Stimulated activated CD8-positive, alpha-beta memory T cell treated with anti-CD3 and anti-CD28 coated beads, Interleukin-4, amount 100 ng/mL, for 24 hours (primary cell): ENCODE results near the gene RETREG1.
"Not testable (repeated sequence)": the region's sequence is repeated elsewhere in the genome, so short reads cannot be mapped to it uniquely, and the experiment has no call there.

ENCODE experiments used
- DNase-seq: peaks from one replicate; pipeline ENCODE4 v3.0.0-alpha.2; 2020; ENCODE audit warnings: low read depth

Gene RETREG1

DNA sequence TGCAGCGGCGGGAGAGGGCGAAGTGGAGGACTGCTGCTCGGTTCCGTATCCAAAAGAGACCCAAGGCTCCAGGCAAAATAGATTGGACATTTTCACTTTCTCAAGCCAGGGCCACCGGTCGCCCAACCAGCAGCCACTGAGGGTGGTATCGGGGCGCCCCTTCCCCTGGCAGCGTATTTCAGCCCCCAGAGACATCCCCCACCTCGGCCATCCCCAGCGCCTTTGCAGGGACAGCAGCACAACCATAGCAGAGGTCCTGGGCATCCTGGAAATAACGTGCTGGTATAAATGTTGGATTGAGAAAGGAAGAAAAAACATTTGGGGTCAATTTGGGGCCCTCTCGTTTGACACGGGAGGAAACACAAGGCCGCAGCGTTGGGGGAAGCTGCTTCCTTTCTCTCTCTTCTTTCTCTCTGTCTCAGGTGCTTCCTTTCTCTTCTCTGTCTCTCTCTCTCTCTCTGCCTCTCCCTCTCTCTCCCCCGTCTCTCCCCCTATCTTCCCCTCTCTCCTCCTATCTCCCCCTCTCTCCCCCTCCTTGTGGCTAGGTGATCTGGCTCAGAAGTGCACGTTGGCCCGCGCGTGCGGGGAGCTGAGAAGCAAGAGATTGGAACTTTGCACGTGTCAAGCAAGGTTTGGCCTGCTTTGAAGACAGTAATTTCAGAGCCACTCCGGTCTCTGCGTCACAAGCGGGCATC, 624 bp upstream of the RETREG1 start:
- DNase-seq: no peak

DNA sequence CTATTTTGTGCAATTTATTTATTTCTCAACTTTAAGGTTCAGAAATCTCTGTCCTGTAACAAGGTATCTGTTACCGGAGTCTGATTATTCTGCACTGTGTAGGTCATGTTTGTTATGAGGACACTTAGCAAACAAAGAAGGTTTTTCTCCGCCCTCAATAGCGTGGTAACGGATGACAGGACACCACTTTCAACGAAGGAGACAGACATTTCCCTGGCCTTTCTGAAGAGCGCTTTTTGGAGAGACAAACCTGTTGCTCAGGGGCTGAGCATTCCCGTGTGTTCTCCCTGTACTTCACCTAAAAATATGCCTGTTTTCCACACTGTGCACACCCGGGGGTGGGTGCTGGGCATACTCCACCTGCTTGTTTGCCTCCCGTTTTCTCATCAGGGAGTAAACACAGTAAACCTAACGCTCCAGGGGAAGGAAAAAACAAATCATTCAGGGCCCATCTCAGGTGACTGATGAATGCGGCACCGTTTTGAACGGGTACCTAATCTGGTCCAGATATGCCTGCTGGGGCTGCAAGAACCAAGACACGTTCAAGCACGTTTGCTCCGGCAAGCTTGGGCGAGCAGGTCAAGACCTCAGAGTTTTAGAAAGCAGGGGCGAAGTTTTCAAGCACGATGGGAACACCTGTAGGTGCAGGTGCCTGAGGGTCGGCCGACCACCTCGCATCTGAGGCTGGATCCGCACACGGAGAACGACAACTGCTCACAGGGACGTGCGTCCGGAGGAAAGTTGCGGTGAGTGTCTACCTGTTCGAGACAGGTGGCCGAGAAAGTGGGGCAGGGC, 859 bp downstream of the RETREG1 start:
- DNase-seq: no peak

DNA sequence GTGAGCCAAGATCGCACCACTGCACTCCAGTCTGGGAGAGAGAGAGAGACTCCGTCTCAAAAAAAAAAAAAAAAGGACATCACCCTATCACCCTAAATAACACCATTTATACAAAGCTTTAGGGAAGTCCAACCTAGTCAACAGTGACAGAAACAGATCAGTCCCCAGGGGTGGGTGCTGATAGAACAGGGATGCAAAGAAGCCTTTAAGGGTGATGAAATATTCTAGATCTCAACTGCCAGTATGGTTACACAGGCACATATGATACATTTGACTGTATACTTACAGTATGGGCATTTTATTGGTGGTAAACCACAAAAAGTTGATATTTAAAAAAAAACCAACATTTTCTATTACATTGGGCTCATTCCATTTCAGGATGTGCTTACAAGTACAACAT, 4.8 kb downstream of the RETREG1 start:
- DNase-seq: no peak

DNA sequence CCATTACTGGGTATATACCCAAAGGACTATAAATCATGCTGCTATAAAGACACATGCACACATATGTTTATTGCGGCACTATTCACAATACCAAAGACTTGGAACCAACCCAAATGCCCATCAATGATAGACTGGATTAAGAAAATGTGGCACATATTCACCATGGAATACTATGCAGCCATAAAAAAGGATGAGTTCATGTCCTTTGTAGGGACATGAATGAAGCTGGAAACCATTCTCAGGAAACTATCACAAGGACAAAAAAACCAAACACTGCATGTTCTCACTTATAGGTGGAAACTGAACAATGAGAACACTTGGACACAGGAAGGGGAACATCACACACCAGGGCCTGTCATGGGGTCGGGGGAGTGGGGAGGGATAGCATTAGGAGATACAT, 5.9 kb downstream of the RETREG1 start:
- DNase-seq: not testable (repeated sequence)

DNA sequence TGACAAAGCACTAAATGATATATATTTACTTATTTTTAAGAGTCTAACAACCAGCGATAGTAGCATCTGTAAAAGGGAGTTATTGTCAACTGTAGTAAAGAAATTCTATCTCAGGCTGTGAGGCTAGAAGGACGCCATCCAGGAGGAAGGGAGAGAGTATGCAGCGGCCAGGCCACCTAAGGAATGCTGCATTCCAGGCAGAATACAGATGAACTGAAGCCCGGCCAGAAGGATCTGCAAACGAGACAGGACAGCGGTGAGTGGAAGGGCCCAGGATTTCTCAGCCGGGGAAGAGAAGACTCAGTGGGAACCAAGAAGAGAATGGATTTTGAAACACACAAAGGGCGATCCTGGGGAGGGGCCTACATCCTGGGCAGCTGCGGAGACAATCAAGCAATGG, 7.4 kb downstream of the RETREG1 start:
- no peak for DNase-seq

DNA sequence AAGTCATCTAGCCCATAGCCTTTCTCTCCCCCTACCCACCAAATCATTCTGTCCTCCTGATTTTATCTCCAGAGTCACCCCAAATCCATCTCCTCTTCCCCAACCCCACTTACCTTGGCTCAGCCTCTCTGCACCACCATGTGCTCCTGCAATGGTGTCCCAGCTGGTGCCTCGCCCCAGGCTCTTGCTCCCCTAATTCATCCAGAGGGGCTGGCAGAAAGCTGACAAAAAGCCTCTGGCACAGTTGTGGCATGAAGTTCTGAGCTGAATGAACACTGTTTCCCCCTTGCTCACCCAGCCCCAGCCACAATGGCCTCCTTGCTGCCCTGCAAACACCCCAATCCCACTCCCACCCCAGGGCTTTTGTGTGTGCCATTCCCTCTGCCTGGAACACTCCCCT, 10.2 kb downstream of the RETREG1 start:
- DNase-seq: no peak

DNA sequence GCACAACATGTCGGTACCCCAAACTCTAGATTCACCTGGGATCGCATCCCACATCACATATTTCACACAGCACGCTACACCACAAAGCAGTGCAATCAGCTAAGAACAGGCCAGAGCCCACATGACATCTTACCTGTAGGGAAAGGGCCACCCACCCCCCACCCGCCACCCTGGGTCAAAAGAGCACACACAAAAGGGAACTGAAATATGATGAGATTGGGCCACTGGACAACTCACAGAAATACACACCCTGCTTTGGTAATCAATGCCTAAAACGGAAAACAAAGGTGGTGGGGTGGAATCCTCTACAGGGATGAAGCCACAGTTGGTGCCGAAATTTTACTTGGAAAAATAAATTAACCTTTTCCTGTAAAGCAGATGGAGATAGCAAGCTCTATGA, 13.1 kb downstream of the RETREG1 start:
- no peak for DNase-seq

DNA sequence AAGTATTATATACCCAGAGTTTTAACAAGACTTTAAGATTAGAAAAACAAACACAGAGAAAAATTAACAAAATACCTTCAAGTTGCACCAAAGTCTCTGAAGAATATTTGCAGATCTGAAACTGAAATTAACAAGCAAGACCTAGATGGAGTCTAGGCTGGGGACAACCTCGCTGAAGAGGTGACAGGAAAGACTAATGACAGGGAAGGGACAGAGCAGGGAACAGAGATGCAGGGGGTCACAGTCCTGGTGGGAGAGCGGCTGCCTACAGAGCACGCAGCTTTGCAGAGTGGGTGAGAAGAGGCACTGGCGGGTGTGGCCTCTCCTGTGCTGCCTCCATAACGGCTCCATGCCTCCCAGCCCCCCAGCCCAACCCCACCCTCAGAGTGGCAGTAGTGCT, 13.5 kb downstream of the RETREG1 start:
- DNase-seq: no peak

DNA sequence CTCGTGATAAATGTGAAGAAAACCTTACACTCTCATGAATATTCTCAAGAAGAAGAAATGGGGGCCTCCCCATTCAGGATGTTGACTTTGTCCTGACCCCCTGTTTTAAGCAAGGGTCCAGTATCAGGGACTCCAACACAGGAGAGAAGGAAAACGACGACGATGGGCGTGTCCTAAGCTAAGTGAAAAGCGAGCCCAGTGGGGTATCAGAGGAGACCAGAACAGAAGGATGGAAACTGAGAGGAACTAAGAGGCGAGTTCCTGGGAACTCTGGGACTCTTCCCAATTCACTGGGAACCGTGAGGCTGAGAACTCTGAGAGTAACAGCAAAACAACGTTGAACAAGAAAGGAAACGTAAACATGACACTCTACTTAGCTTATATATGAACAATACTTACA, 14.6 kb downstream of the RETREG1 start:
- no peak for DNase-seq

DNA sequence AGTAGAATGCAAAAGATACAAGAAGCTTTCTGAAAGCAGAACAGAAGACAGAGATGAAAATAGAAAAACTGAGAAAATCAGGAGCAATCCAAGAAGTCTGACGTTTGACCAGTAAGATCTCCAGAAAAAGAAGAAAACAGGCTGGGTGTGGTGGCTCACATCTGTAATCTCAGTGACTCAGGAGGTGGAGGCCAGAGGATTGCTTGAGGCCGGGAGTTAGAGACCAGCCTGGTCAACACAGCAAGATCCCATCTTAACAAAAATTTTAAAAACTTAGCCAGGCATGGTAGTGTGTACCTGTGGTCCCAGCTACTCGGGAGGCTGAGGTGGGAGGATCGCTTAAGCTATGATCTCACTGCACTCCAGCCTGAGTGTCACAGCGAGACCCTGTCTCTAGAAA, 15.9 kb downstream of the RETREG1 start:
- DNase-seq: no peak

DNA sequence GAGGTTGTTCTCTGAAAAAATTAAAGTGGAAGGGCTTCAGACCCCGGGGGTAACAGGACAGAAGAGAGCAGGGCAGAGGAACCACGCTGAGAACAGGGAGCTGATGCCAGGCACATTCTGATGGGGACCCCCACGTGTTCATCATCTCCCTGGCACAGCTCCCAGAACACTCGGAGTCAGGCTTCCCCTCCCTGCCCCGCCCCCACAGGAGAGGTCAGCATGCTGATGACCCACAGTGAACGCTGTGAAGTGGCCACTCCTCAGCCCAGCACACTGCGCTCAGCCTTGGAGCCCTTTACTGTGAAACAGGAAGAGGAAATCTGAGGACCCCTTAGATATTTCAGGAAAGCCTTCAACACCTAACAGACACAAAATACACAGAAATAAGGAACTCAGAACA, 16.4 kb downstream of the RETREG1 start:
- DNase-seq: no peak

DNA sequence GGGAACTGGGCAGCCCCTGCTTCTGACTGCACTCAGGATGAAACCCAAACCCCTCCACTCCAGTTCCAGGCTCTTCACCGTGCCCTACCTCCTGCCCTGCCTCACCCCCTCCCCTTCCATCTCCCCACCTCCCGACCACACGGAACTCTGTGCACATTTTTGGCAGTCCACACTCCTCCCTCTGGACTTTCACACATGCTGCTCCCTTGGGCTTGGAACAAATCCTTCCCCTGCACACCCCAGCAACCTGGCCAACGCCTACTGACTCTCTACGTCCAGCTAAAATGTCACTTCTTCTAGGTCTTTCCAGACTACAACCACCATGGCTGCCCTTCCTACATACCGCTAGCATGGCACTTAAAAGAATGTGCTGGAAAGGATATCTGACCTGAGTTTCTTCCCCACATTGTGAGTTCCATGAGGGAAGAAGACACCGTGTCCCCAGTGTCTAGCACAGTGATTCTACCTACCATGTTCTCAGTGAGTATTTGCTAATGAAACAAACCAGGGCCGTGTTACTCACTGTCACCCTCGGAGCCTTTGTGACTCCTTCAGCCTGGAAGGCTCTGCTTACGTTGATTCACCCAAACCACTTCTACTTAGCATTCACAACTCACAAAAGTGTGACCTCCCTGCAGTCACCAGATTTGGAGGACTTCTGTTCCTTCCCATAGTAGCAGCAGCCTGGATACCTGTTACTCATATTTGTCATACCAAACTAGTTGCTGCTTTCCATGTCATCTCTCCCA, 18.7 kb downstream of the RETREG1 start:
- no peak for DNase-seq

DNA sequence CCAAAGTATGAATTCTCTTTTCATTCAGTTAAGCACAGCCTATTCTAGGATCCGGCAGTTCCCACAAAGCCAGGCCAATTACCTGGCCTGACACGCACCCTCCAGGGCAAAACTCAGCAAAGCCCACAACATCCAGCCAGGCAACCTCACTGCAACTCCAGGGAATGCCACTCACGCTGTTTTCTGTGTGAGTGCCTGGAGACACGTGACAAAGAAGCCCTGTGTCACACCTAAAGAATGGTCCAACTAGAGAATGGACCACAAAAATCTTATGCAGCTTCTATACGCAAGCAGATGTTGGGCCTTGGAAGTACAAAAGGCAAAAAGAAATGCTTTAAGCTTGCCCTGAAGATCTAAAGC, 20.2 kb downstream of the RETREG1 start:
- no peak for DNase-seq

DNA sequence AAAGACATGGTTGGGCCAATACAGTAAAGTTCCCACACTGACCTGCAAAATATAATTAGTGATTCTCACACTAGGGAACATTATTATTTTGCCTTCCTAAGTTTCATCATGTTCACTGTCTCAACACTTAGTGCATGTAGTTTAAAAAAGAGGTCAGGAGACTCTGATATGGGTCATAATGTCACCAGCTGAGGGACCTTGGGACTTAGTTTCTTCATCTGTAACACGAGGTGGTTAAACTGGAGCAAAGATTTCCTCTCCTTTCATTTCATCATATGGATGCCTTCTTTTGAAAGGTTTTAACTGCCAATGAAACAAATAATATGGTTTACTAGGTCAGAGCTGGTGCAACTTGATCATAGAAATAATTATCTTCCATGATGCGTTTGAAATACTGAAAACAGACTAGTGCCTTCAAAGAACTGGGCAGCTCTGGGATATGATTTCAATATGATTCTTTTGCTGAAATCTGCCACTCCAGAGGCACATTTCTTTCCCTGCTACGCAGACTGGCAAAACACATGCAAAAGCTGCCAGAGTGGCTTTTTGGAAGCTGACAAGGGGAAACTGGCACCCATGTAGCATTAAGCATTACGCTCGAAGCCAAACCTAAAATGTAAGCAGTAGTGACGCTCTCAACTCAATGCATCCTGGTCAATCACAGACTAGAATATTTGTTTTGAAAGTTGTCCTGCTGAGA, 20.8 kb downstream of the RETREG1 start:
- DNase-seq: no peak

DNA sequence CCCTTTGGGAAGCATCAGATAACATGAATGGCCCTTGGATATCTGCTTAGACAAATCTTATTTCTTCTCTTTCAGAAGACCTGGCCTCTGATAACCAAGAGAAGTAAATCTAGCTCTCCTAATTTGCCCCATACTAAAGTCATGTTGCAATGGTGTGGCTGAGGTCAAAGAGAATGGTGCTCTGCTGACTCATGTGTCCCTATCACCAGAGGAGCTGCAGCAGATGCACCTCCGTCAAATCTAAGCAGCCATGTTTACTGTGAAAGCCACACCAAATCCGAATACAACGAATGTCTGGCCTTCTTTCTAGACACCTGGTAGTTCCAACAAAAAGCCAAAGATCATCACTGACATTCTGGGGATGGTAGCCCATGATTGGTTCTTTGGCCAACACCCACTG, 23.2 kb downstream of the RETREG1 start:
- no peak for DNase-seq

DNA sequence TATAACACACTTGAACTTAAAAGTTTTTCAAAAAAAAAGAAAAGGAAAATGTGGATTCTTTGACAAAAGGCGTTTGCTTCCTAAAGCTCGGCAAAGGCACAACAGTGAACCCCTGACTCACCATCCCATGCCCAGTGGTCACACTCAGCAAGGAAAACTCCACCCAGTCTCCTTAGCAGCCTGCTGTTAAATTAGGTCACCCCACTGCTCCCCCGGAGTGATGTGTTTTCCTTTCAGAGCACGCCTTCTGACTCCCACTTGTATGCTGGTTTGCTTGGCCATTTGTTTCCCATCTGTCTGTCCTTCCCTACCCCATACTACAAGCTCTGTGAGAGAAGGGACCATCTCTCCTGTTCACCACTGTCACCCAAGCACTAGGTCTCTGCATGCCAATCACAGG, 23.8 kb downstream of the RETREG1 start:
- no peak for DNase-seq

DNA sequence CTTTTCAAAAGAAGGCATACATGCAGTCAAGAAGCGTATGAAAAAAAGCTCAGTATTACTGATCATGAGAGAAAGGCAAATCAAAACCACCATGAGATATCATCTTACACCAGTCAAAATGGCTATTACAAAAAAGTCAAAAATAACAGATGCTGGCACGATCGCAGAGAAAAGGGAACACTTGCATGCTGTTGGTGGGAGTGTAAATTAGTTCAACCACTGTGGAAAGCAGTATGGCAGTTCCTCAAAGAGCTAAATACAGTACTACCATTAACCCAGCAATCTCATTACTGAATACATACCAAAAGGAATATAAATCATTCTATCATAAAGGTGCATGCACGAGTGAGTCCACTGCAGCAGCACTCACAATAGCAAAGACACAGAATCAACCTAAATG, 24.5 kb downstream of the RETREG1 start:
- no peak for DNase-seq

DNA sequence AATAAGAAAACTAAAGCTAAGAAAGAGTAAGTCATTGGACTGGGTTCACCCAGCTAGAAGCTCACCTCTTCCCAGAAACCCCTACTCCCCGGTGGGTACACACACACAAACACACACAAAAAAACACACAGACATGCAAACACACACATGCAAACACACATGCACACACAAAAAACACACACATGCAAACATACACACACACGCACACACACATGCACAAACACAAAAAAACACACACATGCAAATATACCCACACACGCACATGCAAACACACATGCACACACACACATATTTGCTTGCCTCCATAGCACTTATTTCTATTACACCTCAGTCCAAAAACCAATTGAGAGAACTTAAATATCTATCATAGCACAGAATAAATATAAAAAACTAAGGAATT, 26.1 kb downstream of the RETREG1 start:
- no peak for DNase-seq

DNA sequence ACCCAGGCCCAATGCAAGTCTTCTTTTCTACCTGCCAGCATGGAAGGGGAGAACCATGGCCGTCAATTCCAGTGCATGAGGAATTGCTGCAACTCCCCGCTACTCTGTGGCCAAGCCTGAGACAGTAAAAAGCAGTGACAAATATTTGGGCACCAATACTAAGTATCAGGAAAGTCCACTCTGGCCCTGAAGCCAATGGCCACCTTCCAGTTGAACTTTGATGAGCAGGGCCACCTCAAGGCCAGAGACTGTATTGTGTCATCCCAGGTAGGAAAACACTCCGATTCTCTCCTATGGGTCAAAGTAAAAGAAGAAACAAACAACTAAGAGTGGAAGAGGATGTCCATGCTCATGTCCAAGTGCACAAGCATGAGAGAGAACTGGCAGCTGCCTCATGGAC, 27.1 kb downstream of the RETREG1 start:
- no peak for DNase-seq

DNA sequence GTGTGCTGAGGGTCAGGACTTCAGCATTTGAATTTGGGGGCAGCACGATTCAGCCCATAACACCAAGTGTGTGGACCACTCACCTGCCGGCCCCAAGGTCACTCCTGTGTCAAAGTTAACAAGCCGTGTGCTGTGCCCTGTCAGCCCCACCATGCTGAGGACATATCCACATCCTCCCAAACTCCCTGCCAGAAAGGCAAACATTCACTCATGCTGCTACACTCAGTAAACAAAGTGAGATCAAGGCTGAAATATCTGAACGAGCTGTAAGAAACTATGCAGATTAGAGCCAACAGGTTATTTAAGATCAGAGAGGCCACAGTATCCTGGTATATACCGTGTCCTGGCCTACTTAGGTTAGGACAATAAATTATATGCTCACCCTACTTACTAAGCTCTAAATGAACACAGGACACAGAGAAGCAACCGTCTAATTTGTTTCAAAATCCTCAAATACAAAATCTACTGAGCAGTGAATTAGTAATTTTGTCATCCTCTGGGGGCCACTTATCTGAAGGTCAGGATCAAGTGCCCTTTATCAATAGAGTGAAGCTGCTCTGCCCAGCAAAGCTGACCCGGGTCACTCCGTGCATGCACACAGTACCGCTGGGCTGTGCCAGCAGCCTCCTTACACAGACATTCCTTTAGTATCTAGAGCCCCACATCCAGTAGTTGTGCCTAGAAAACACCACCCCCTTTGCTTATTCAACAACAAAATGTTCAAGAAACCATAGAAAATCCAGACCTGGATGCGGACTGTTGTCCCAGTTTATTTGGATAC, 28.2 kb downstream of the RETREG1 start:
- no peak for DNase-seq

DNA sequence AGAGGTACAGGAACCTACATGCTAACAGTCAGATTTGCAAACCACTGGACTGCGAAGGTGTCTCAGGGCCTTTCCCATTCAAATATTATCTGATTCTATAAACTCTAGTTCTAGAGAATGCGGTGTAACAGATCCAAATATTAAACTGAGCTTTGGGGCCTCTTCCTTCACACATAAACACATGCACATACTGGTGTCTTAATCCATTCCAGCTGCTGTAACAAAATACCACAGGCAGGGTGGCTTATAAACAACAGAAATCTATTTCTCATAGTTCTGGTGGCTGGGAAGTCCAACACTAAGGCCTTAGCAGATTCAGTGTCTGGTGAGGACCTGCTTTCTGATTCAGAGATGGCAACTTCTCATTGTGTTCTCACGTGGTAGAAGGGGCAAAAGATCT, 30.2 kb downstream of the RETREG1 start:
- DNase-seq: no peak
